ENCODE data around the gene SSTR3. TPM values are rescaled to one million over a fixed set of nuclear protein-coding genes. Genes with fewer than 3 reads are reported as not detected.

SSTR3 gene
- total RNA-seq, 1 experiment from 2014 or later, result 0.22 TPM

- Mint-ChIP-seq H3K9me3 (no peaks in the 10 kb centered on the region), H3K36me3 (no peaks in the 10 kb centered on the region), H3K4me3 (no peak overlapping the region), H3K4me1 (peaks cover 30% of the 10 kb centered on the region), H3K27me3 (ENCODE audit: low read depth) (peaks cover 7% of the 10 kb centered on the region), H3K27ac (no peak overlapping the region)
- TF ChIP-seq NFATC4 (CRISPR knock-in tag; IDR thresholded peaks at IDR 0.05) (no peak), ZBTB43 (CRISPR knock-in tag; IDR thresholded peaks at IDR 0.05) (no peak), ZNF532 (CRISPR knock-in tag; IDR thresholded peaks at IDR 0.05; ENCODE audit: borderline replicate concordance) (no peak), CTCF (IDR thresholded peaks at IDR 0.05) (no peak), IRF1 (CRISPR knock-in tag; IDR thresholded peaks at IDR 0.05) (no peak), TEAD4 (CRISPR knock-in tag; IDR thresholded peaks at IDR 0.05) (no peak), OVOL2 (CRISPR knock-in tag; IDR thresholded peaks at IDR 0.05; ENCODE audit: borderline replicate concordance) (no peak), RORB (CRISPR knock-in tag; IDR thresholded peaks at IDR 0.05) (no peak), ATF2 (CRISPR knock-in tag; IDR thresholded peaks at IDR 0.05; ENCODE audit: borderline replicate concordance, low read depth) (no peak), ARID4B (CRISPR knock-in tag; IDR thresholded peaks at IDR 0.05; ENCODE audit: borderline replicate concordance) (no peak), MXD4 (CRISPR knock-in tag; IDR thresholded peaks at IDR 0.05; ENCODE audit: borderline replicate concordance) (no peak), TEAD1 (CRISPR knock-in tag; IDR thresholded peaks at IDR 0.05) (no peak), SMAD4 (CRISPR knock-in tag; IDR thresholded peaks at IDR 0.05) (no peak), PREB (CRISPR knock-in tag; IDR thresholded peaks at IDR 0.05; ENCODE audit: borderline replicate concordance) (no peak), IRF2 (CRISPR knock-in tag; IDR thresholded peaks at IDR 0.05; ENCODE audit: borderline replicate concordance, low read depth) (no peak)
- DNase-seq (ENCODE audit: low spot score) (no peak), ATAC-seq (no peak)
- POLR2A ChIA-PET, result no interaction called here
- CTCF ChIA-PET, result interaction anchor here (1.2 to 4.2 kb wide), 3 partner anchors 30 to 91 kb away, joined by 3 to 49 read pairs (median 12); no protein-coding TSS in a partner anchor
Observed at GRCh38 chr22:37167981-37168647, 44.2 kb downstream of the SSTR3 start.

Data from WTC11 (cell line).